ENCODE data around the gene ABCC1. TPM values are rescaled to one million over a fixed set of nuclear protein-coding genes. Genes with fewer than 3 reads are reported as not detected.

Gene ABCC1
- total RNA-seq, 2 experiments from 2014 or later, result 64.5 to 67.6 TPM

GRCh38 chr16:16037521-16037920 is 88.1 kb downstream of the ABCC1 start:
- Mint-ChIP-seq H3K4me1 (ENCODE audit: low read depth) (peaks cover 26% of the 10 kb centered on the region), H3K27me3 (no peaks in the 10 kb centered on the region), H3K9me3 (no peaks in the 10 kb centered on the region), H3K36me3 (ENCODE audit: low read depth) (peaks cover 46% of the 10 kb centered on the region), H3K4me3 (no peak overlapping the region), H3K27ac (no peak overlapping the region)
- TF ChIP-seq CTCF (IDR thresholded peaks at IDR 0.05), result no peak
- CTCF ChIA-PET, result no interaction called here
- no peak for DNase-seq
- intact Hi-C loops (cut with micrococcal nuclease), result no loop called here
- POLR2A ChIA-PET, result interaction anchor here (0.8 kb wide), 1 partner anchor 208 kb away, joined by 3 read pairs; no protein-coding TSS in a partner anchor
- ATAC-seq, result no peak

DNA sequence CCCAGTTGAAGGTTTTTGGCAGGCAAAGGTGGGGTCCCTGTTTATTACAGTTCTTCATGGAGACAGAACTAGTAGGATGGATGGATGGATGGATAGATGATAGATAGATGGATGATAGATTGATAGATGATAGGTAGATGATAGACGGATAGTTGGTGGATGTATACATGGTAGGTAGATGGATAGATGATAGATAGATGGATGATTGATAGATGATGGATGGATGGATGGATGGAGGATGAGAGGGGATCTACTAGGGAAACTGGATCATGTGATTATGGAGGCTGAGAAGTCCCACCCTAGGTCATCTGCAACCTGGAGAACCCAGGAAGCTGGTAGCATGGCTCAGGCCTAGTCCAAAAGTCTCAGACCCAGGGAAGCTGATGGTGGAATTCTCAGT is 88.6 kb downstream of the ABCC1 start:
- no peak overlapping the region for H3K27ac Mint-ChIP-seq
- no peaks in the 10 kb centered on the region for H3K9me3 Mint-ChIP-seq
- TF ChIP-seq CTCF (IDR thresholded peaks at IDR 0.05), result no peak
- H3K4me1 Mint-ChIP-seq (ENCODE audit: low read depth), result peaks cover 21% of the 10 kb centered on the region
- no peak overlapping the region for H3K4me3 Mint-ChIP-seq
- no peak for DNase-seq
- ChIA-PET CTCF (no interaction called here), POLR2A (interaction anchor here (0.8 kb wide), 1 partner anchor 208 kb away, joined by 3 read pairs; no protein-coding TSS in a partner anchor)
- ATAC-seq, result no peak
- intact Hi-C loops (cut with micrococcal nuclease), result no loop called here
- H3K27me3 Mint-ChIP-seq, result no peaks in the 10 kb centered on the region
- peaks cover 42% of the 10 kb centered on the region for H3K36me3 Mint-ChIP-seq (ENCODE audit: low read depth)

GRCh38 chr16:16038950-16039349 is 89.5 kb downstream of the ABCC1 start:
- Mint-ChIP-seq H3K27ac (no peak overlapping the region), H3K36me3 (ENCODE audit: low read depth) (peaks cover 44% of the 10 kb centered on the region)
- CTCF ChIA-PET, result no interaction called here

GRCh38 chr16:16041196-16041892 is 91.9 kb downstream of the ABCC1 start:
- peaks cover 52% of the 10 kb centered on the region for H3K36me3 Mint-ChIP-seq (ENCODE audit: low read depth)
- peaks cover 14% of the 10 kb centered on the region for H3K4me1 Mint-ChIP-seq (ENCODE audit: low read depth)
- TF ChIP-seq CTCF (IDR thresholded peaks at IDR 0.05), result no peak
- no peak for ATAC-seq
- intact Hi-C loops (cut with micrococcal nuclease), result no loop called here
- no peak for DNase-seq
- H3K4me3 Mint-ChIP-seq, result no peak overlapping the region
- POLR2A ChIA-PET, result interaction anchor here (0.6 to 0.8 kb wide), 2 partner anchors 14 to 191 kb away, joined by 3 read pairs; no protein-coding TSS in a partner anchor
- CTCF ChIA-PET, result interaction anchor here (1.2 kb wide), 1 partner anchor 145 kb away, joined by 3 read pairs; no protein-coding TSS in a partner anchor
- H3K27ac Mint-ChIP-seq, result peak overlapping the region; percentile 48
- no peaks in the 10 kb centered on the region for H3K27me3 Mint-ChIP-seq
- H3K9me3 Mint-ChIP-seq, result no peaks in the 10 kb centered on the region

More at GRCh38 chr16:16038950-16039349, 89.5 kb downstream of the ABCC1 start:
- H3K9me3 Mint-ChIP-seq, result no peaks in the 10 kb centered on the region
- no peak for TF ChIP-seq CTCF (IDR thresholded peaks at IDR 0.05)
- no peaks in the 10 kb centered on the region for H3K27me3 Mint-ChIP-seq
- POLR2A ChIA-PET, result interaction anchor here (1.4 kb wide), 1 partner anchor 8 kb away, joined by 4 read pairs; no protein-coding TSS in a partner anchor
- peaks cover 12% of the 10 kb centered on the region for H3K4me1 Mint-ChIP-seq (ENCODE audit: low read depth)
- intact Hi-C loops (cut with micrococcal nuclease), result no loop called here
- no peak overlapping the region for H3K4me3 Mint-ChIP-seq
- ATAC-seq (no peak), DNase-seq (no peak)

DNA sequence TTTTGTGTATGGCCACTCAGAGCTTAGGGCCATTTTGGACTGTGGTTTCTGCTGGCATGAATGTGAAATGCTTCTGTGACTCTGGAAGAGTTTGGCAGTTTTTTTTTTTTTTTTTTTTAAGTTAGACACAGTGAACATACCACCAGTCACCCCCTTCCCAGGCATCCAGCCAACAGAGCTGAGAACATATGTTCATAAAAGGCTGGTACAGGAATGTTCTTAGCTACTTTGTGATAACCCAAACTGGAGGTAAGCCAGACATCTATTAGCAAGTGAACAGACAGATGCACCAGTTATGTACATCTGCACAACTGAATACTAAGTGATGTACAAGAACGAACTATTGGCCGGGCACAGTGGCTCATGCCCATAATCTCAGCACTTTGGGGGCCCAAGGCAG is 92.7 kb downstream of the ABCC1 start:
- intact Hi-C loops (cut with micrococcal nuclease), result no loop called here
- H3K27me3 Mint-ChIP-seq, result no peaks in the 10 kb centered on the region
- H3K36me3 Mint-ChIP-seq (ENCODE audit: low read depth), result peaks cover 52% of the 10 kb centered on the region
- ATAC-seq, result no peak
- POLR2A ChIA-PET, result interaction anchor here (0.8 kb wide), 1 partner anchor 192 kb away, joined by 3 read pairs; no protein-coding TSS in a partner anchor
- peaks cover 14% of the 10 kb centered on the region for H3K4me1 Mint-ChIP-seq (ENCODE audit: low read depth)
- no peak for DNase-seq
- no peak overlapping the region for H3K4me3 Mint-ChIP-seq
- H3K27ac Mint-ChIP-seq, result no peak overlapping the region
- CTCF ChIA-PET, result interaction anchor here (1.2 kb wide), 1 partner anchor 145 kb away, joined by 3 read pairs; no protein-coding TSS in a partner anchor
- no peak for TF ChIP-seq CTCF (IDR thresholded peaks at IDR 0.05)
- H3K9me3 Mint-ChIP-seq, result no peaks in the 10 kb centered on the region

Data from activated CD8-positive, alpha-beta T cell treated with anti-CD3 and anti-CD28 coated beads for 36 hours (primary cell).